Liver (tissue), 9 donors: ENCODE results near the gene ARL17B. TPM values are rescaled to one million over a fixed set of nuclear protein-coding genes. Genes with fewer than 3 reads are reported as not detected.
"Not testable (repeated sequence)": the region's sequence is repeated elsewhere in the genome, so short reads cannot be mapped to it uniquely, and the experiment has no call there.

Experiments
- DNase-seq: peaks from one replicate; pipeline ENCODE4 v3.0.0-alpha.2; 2017; ENCODE audit warnings: low spot score
- H3K27ac ChIP-seq, 2 donors: one replicate each; pipeline ENCODE4 v1.7.0; 2013; ENCODE audit warnings: inconsistent platforms in 2 of 2, low read length in 2 of 2, control low read depth in 1 of 2, low read depth in 1 of 2, mild to moderate bottlenecking in 1 of 2
- H3K27me3 ChIP-seq, 4 donors: one replicate each; pipeline versions ENCODE4 v1.6.1 to v1.7.0; 2013; ENCODE audit warnings: low read length in 3 of 4, inconsistent platforms in 1 of 4, mild to moderate bottlenecking in 1 of 4, moderate library complexity in 1 of 4; ENCODE audit not compliant: control insufficient read depth in 4 of 4, insufficient read depth in 4 of 4
- H3K36me3 ChIP-seq, 4 donors: one replicate each; pipeline versions ENCODE4 v1.6.1 to v1.7.0; 2013; ENCODE audit warnings: low read length in 3 of 4, mild to moderate bottlenecking in 3 of 4, low read depth in 1 of 4, moderate library complexity in 1 of 4; ENCODE audit not compliant: control insufficient read depth in 4 of 4, insufficient read depth in 3 of 4
- H3K4me1 ChIP-seq, 4 donors: one replicate each; pipeline versions ENCODE4 v1.6.1 to v1.7.0; 2013; ENCODE audit warnings: low read length in 3 of 4, mild to moderate bottlenecking in 3 of 4, moderate library complexity in 1 of 4; ENCODE audit not compliant: control insufficient read depth in 4 of 4, insufficient read depth in 4 of 4
- H3K4me3 ChIP-seq, 3 donors: one replicate each; pipeline versions ENCODE4 v1.6.1 to v1.7.0; 2013; ENCODE audit warnings: low read length in 3 of 3, control low read depth in 1 of 3, low read depth in 1 of 3, mild to moderate bottlenecking in 1 of 3
- H3K9ac ChIP-seq, 2 donors: one replicate each; pipeline ENCODE4 v1.7.0; 2013; ENCODE audit warnings: low read length in 2 of 2, mild to moderate bottlenecking in 2 of 2, moderate library complexity in 2 of 2, control low read depth in 1 of 2, low read depth in 1 of 2
- H3K9me3 ChIP-seq, 4 donors: one replicate each; pipeline versions ENCODE4 v1.6.1 to v1.7.0; 2013; ENCODE audit warnings: low read length in 3 of 4; ENCODE audit not compliant: control insufficient read depth in 4 of 4
- CTCF ChIP-seq: fragments of 150-350 bp; IDR thresholded peaks from 2 replicates; pipeline ENCODE4 v1.5.1; 2017; ENCODE audit warnings: improper control_type of control experiment, low read depth, low read length; ENCODE audit not compliant: missing input control
- RAD21 ChIP-seq, 2 donors: IDR thresholded peaks; 2 replicates each; pipeline ENCODE4 v1.6.1; 2016; ENCODE audit warnings: antibody characterized with exemption in 2 of 2, mild to moderate bottlenecking in 2 of 2
- WGBS: extraction: QIAGEN DNeasy Blood & Tissue Kit; methylation state at CpG from one replicate; pipeline ENCODE4 v1.1.7; 2013; 5-methylcytosine and 5-hydroxymethylcytosine counted together
- polyA plus RNA-seq, 2 donors: library from polyadenylated mRNA; stranded (reverse) in 1 of 2; unstranded in 1 of 2; fragments of 200-250 nt in 1 of 2; fragments of >200 nt in 1 of 2; fragmentation: Nextera tagmentation in 1 of 2; extraction: Ambion mirVana in 1 of 2; gene quantifications; one replicate each; pipeline versions ENCODE4 v1.2.1 to v1.2.3, GENCODE V29; 2013 to 2015
- total RNA-seq, 2 donors: library from RNA; depleted of rRNA; stranded (reverse); fragments of >200 nt; gene quantifications; one replicate each; pipeline ENCODE4 v1.2.3, GENCODE V29; 2014
- donor health status: healthy.
- donor health status: healthy.
- donor health status: healthy.
- donor health status: healthy.
- donor health status: healthy.

Gene ARL17B
- total and polyA plus RNA-seq, 4 donors, result 1.9 to 8.7 (median 4.8) TPM

- peak; percentile 55 for TF ChIP-seq CTCF
- TF ChIP-seq RAD21 (IDR thresholded peaks at IDR 0.05), result peak; percentile 38 to 64
- H3K9ac ChIP-seq, H3K9me3 ChIP-seq, H3K4me3 ChIP-seq, H3K4me1 ChIP-seq, H3K36me3 ChIP-seq, H3K27ac ChIP-seq, H3K27me3 ChIP-seq: not testable (repeated sequence)
- 36% methylated on average over 8 of the region's 8 CpGs for whole genome bisulfite sequencing
- peak; percentile 87 for DNase-seq
These were observed 107.8 kb downstream of the ARL17B start for GRCh38 chr17:46253722-46254121.

- not testable (repeated sequence) for H3K9ac ChIP-seq, H3K36me3 ChIP-seq, H3K27me3 ChIP-seq, H3K4me3 ChIP-seq, H3K4me1 ChIP-seq, H3K27ac ChIP-seq, DNase-seq, H3K9me3 ChIP-seq
- 91% methylated on average over 22 of the region's 31 CpGs for WGBS
These were observed 108.8 kb downstream of the ARL17B start for GRCh38 chr17:46252804-46253203.

GRCh38 chr17:46249153-46249552, 112.4 kb downstream of the ARL17B start:
- 93% methylated on average over 3 of the region's 3 CpGs for WGBS

GRCh38 chr17:46244949-46245768, 116.4 kb downstream of the ARL17B start:
- not testable (repeated sequence) for H3K9me3 ChIP-seq, H3K27me3 ChIP-seq, H3K36me3 ChIP-seq, H3K4me1 ChIP-seq, DNase-seq, H3K4me3 ChIP-seq, H3K27ac ChIP-seq, H3K9ac ChIP-seq
- 71% methylated on average over 3 of the region's 14 CpGs for WGBS

More at GRCh38 chr17:46249153-46249552, 112.4 kb downstream of the ARL17B start:
- not testable (repeated sequence) for DNase-seq, H3K9me3 ChIP-seq, H3K27ac ChIP-seq, H3K27me3 ChIP-seq, H3K4me3 ChIP-seq, H3K36me3 ChIP-seq, H3K9ac ChIP-seq, H3K4me1 ChIP-seq

- not testable (repeated sequence) for H3K4me3 ChIP-seq, H3K9me3 ChIP-seq, H3K36me3 ChIP-seq, H3K27ac ChIP-seq, H3K9ac ChIP-seq, H3K4me1 ChIP-seq, DNase-seq, H3K27me3 ChIP-seq
- 88% methylated on average over 16 of the region's 27 CpGs for WGBS
These were observed 117.1 kb downstream of the ARL17B start for GRCh38 chr17:46244339-46244913.

GRCh38 chr17:46243928-46244327, 117.6 kb downstream of the ARL17B start:
- not testable (repeated sequence) for H3K36me3 ChIP-seq, H3K27ac ChIP-seq, H3K9ac ChIP-seq, H3K9me3 ChIP-seq, H3K4me3 ChIP-seq, DNase-seq, H3K4me1 ChIP-seq, H3K27me3 ChIP-seq
- WGBS, result 91% methylated on average over 13 of the region's 23 CpGs

- H3K27ac ChIP-seq, H3K27me3 ChIP-seq, H3K36me3 ChIP-seq, H3K4me1 ChIP-seq, H3K9me3 ChIP-seq, H3K4me3 ChIP-seq, H3K9ac ChIP-seq, DNase-seq: not testable (repeated sequence)
- 18% methylated on average over 30 of the region's 38 CpGs for WGBS
These were observed 118.1 kb downstream of the ARL17B start for GRCh38 chr17:46243505-46243904.
